ENCODE measurements around the gene PCSK5. TPM values are rescaled to one million over a fixed set of nuclear protein-coding genes. Genes with fewer than 3 reads are reported as not detected.

The PCSK5 gene
- total RNA-seq, 1 donor from 2014 or later: 16.5 TPM

GRCh38 chr9:76363032-76363395 is 472.5 kb downstream of the PCSK5 start:
- no peak for DNase-seq

DNA sequence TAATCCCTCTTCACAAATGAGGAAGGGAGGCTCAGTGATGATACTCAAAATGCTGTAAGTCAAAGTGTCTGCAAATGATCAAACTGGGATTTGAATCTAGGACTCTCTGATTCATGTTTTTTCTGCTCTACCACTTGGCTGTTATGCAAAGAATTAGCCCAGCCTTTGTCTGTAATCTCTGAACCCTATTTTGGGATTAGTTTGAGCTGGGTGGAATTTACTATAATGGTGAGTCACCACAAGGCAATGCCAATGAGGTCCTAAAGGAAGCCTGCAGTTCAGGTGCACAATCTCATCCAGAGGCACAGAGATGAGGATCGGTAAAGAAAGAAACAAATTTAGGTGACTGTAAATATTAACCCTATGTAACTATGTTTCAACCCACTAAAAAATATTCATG is 474.6 kb downstream of the PCSK5 start:
- DNase-seq: no peak

DNA sequence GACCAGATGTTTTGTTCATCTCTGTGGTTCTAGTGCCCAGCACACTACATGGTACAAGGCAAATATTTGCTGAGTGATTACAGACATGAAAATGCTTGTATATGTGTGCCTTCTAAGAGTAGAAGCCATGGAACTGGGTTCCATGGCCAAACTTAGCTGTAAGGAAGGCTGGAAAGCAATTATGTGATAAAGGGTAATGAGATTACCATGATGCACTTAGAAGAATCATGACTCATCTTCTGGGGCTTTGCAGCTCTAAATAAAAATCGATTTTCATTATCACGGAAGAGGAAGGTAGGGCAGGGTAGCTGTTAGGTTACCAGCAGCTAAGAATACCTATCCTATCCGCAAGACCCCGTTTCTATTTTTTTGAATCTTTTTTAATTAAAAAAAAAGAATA is 475.8 kb downstream of the PCSK5 start:
- DNase-seq: no peak

GRCh38 chr9:76369583-76369982 is 479.1 kb downstream of the PCSK5 start:
- DNase-seq: no peak

DNA sequence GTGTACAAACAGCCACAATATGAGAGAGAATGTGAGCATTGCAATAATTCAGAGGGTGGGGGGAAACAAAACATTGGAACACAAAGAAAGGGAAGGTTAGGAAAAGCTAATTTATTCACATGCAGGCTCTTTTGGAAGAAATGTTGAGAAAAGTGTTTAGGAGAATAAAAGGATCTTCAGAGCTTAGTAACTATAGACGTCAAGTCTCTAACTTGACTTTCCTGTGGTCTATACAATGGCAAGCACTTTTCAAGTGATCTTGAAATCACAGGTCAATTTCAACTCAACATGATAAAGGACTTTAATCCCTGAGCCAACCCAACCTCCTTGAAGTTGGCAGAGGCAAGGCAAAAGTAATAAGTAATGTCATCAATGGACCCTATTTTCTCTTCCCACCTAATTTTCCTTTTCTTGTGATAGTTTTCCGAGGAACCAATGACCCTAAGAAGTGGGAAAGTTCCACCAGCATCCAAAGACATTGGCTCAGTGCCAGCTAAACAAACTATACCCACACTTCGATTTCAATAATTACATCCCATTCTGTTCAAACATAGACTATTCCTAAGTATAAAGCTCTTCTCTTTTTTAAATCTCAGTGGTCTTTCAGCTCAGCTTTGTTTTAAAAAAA is 480.0 kb downstream of the PCSK5 start:
- DNase-seq: no peak

DNA sequence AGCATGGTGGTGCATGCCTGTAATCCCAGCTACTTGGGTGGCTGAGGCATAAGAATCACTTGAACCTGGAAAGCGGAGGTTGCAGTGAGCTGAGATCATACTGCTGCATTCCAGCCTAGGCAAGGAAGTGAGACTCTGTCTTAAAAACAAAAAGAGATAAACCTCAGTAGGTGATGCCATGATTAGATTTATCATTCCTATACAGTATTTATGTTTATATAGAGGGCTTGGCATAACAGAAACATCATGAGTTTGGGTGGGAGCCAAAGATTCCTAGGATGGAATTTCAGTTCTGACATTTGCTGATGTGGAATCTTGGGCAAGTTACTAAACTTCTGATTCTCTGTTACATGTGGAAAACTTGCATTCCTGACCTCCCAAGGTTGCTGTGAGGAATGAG is 481.4 kb downstream of the PCSK5 start:
- DNase-seq: no peak

DNA sequence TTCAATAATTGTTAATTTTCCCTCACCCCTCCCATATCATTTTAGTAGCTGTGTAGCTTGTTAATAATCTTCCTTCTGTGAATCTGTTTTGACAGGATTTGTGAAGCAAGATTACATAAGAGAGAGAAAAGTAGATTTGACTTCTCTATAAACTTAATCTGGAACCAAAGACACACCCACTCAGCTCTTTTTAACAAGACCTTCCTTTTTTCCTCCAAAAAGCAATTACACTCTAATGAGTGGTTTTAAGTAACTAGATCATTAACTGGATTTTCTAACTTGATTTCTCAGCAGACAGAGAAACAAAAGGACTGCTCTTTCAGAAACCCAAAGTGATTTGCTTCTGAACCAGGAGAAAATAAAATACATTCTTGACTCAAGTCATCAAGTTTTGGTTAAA is 481.9 kb downstream of the PCSK5 start:
- DNase-seq: no peak

GRCh38 chr9:76373173-76373783 is 482.8 kb downstream of the PCSK5 start:
- DNase-seq: no peak

- DNase-seq: no peak
Observed at GRCh38 chr9:76373784-76374474, 483.5 kb downstream of the PCSK5 start.

GRCh38 chr9:76374783-76375559 is 484.5 kb downstream of the PCSK5 start:
- no peak for DNase-seq

DNA sequence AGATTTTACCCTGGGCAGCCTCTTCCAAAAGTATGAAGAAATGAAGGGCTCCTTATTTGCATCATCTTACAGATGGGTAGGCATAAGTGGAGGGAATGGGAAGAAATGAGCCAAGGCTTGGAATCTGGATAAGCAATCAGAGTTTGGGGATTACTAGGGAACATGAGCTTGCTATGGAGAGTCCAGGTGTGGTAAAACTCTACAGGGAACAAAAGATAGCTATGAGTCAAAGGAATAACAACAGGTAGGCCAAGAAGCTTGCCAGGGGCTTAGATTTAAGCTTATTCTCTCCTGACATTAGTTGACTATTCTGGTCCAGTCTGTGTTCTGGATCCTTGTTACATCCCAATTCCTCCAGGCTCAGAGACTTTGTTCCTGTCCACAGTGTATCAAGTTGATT is 487.3 kb downstream of the PCSK5 start:
- DNase-seq: no peak

GRCh38 chr9:76378367-76379073 is 488.0 kb downstream of the PCSK5 start:
- no peak for DNase-seq

DNA sequence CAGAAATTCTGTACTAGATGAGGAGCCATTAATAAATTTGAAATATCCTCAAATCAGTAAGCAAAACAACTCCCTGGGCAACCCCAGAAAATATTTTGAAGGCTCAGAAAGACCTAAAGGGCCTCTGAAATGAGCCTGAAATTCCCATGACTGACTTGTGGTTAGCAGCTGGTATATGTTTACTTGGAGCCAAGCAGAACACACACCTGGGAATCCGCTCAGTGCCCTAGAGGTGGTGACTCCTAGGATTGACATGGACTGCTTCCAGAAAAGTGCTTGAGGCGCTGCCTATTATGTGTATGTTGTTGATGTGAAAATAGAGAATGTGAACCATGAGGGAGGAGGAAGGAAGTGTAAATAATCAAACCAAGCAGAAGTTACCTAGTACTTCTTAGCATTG is 489.0 kb downstream of the PCSK5 start:
- no peak for DNase-seq

DNA sequence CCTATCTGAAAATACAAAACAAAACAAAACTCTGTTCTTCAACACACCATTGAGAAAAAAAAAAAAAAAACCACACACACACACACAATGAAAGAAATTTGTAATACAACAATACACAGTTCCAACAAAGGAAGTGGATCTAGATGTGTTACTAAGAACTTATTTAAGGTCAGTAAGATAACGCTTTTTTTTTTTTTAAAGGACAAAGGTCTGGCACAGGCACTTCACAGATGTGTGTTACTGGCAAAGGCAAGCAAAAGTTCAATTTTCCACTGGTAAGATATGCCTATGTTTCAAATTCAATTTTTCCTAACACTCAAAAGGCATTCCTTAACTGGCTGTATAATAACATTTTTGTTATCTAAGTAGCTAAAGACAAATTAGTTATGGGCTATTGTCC is 500.2 kb downstream of the PCSK5 start:
- DNase-seq: no peak

GRCh38 chr9:76394195-76394959 is 503.9 kb downstream of the PCSK5 start, which contains the start of gene RFK:
RFK (minus strand) TSS chr9:76394426; CDS start chr9:76394171, 255 bp downstream.
- peak; percentile 91 for DNase-seq

- peak; percentile 68 for DNase-seq
Observed at GRCh38 chr9:76394960-76395252, 504.4 kb downstream of the PCSK5 start.

DNA sequence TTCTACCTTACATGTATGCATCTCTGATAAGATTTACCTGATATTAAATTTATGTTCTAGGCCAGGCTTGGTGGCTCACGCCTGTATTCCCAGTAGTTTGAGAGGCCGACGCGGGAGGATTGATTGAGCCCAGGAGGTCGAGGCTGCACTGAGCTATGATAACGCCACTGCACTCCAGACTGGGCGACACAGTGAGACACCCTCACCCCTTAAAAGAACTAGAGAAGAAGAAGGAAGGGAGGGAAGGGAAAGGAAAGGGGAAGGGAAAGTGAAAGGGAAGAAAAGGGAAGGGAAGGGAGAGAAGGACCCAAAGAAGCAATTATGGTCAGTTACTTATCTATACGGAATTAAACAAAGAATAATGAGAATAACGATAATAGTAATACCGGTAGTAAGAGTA is 504.9 kb downstream of the PCSK5 start:
- no peak for DNase-seq

DNA sequence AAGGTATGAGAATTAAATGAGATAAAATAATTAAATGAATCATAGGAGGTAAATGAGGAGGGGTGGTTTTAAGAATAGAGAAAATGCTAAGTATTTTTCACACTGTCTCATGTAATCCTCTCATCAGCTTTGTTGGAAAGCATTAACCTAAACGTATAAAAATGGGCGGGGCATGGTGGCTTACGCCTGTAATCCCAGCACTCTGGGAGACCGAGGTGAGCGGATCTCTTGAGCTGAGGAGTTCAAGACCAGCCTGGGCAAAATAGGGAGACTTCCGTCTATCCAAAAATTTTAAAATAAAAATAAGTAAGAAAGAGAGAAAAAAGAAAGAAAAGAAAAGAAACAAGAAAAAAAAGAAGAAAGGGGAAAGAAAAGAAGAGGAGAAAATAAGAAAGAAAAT is 505.7 kb downstream of the PCSK5 start:
- no peak for DNase-seq

- no peak for DNase-seq
Observed at GRCh38 chr9:76396597-76396996, 506.1 kb downstream of the PCSK5 start.

GRCh38 chr9:76399856-76400255 is 509.4 kb downstream of the PCSK5 start:
- no peak for DNase-seq

- DNase-seq: no peak
Observed at GRCh38 chr9:76400534-76401096, 510.1 kb downstream of the PCSK5 start.

DNA sequence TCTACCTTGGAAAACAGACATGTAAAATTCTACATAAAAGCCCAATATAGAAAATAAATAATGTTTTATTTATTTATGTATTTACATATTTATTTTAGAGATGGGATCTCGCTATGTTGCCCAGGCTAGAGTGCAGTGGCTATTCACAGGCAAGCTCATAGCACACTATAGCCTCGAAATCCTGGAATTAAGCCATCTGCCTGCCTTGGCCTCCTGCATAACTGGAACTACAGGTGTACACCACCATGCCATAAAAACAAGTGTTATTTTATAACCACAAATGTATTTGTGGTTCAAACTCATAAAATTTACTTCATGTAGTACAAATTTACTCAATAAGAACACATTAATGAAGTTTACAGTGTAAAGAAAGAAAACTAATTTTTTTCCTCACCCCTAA is 510.7 kb downstream of the PCSK5 start:
- DNase-seq: no peak

All from occipital lobe (tissue), 2 donors.